Measurements from ENCODE around the gene CIAO1. TPM values are rescaled to one million over a fixed set of nuclear protein-coding genes. Genes with fewer than 3 reads are reported as not detected.
"Not testable (repeated sequence)": the region's sequence is repeated elsewhere in the genome, so short reads cannot be mapped to it uniquely, and the experiment has no call there.

CIAO1 gene
- total RNA-seq, 6 donors from 2014 or later = 69.0 to 169 (median 91.0) TPM

DNA sequence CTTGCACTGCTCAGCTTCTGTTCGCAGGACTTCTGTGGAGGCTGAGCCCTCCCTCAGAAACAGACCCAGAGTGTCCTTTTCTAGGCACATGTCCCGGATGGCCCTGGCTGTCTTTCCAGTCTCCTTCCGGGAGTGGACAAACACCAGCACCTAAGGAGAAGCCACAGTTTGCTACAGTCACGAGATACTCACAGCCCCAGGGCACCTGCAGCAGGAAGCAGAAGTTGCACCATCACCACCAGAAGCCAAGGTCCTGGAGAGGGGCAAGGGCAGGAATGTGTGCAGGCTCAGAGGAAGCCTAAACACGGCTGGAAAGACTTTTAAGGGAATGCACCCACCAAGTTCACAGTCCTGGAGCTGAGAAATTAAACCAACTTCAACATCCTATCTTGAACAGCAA, 25.7 kb downstream of the CIAO1 start:
- no peak overlapping the region for H3K4me3 ChIP-seq
- H3K27me3 ChIP-seq = no peaks in the 10 kb centered on the region
- ATAC-seq (ENCODE audit: low FRiP score in 2 of 2) (no peak), DNase-seq (no peak)
- WGBS, 2 donors = 76 to 91% methylated on average over 5 of the region's 5 CpGs
- no peak overlapping the region for H3K27ac ChIP-seq
- H3K4me1 ChIP-seq = no peaks in the 10 kb centered on the region
- H3K9me3 ChIP-seq = no peaks in the 10 kb centered on the region
- no peak for TF ChIP-seq CTCF (IDR thresholded peaks at IDR 0.05)
- TF ChIP-seq EP300 (IDR thresholded peaks at IDR 0.05) = no peak
- no peak for TF ChIP-seq POLR2AphosphoS5 (IDR thresholded peaks at IDR 0.05)
- no peak for TF ChIP-seq POLR2A (IDR thresholded peaks at IDR 0.05)
- peaks cover 74 to 100% (median 100%) of the 10 kb centered on the region in 4 donors for H3K36me3 ChIP-seq

GRCh38 chr2:96294271-96294670, 28.2 kb downstream of the CIAO1 start:
- H3K27ac ChIP-seq; ATAC-seq (ENCODE audit: low FRiP score in 2 of 2): not testable (repeated sequence)
- 89 to 90% methylated on average over 8 of the region's 8 CpGs for WGBS, 2 donors

GRCh38 chr2:96296925-96297324, 30.9 kb downstream of the CIAO1 start:
- Histone ChIP-seq H3K36me3 (peaks cover 65 to 100% (median 99%) of the 10 kb centered on the region in 4 donors), H3K27ac (no peak overlapping the region), H3K27me3 (no peaks in the 10 kb centered on the region), H3K4me3 (no peak overlapping the region), H3K4me1 (no peaks in the 10 kb centered on the region), H3K9me3 (no peaks in the 10 kb centered on the region)
- ATAC-seq (ENCODE audit: low FRiP score in 2 of 2) (no peak), DNase-seq (no peak)
- TF ChIP-seq CTCF (IDR thresholded peaks at IDR 0.05) (no peak), EP300 (IDR thresholded peaks at IDR 0.05) (no peak), POLR2A (IDR thresholded peaks at IDR 0.05) (no peak), POLR2AphosphoS5 (IDR thresholded peaks at IDR 0.05) (no peak)
- WGBS, 2 donors = 89 to 92% methylated on average over 5 of the region's 5 CpGs

More at GRCh38 chr2:96294271-96294670, 28.2 kb downstream of the CIAO1 start:
- not testable (repeated sequence) for H3K4me3 ChIP-seq, H3K9me3 ChIP-seq, DNase-seq, H3K4me1 ChIP-seq, H3K27me3 ChIP-seq
- H3K36me3 ChIP-seq = peaks cover 72 to 100% (median 100%) of the 10 kb centered on the region in 4 donors

DNA sequence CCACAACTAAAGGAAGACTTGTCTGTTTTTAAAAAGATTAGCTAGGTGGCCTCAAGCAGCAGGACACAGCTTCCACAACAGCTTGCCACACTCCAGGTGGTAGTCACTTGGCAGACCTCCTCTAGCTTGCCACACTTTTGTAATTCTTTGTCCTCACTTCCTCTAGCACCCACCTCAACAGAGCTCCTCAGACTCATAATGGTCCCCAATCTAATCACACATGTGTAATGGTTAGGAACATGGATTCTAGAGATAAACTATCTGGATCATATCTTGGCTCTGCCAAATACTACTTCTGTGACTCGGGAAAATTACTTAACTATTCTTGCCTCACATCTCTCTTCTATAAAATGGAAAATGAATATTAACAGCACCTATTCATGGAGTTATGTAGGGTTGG, 35.8 kb downstream of the CIAO1 start:
- no peak for ATAC-seq (ENCODE audit: low FRiP score in 2 of 2)
- no peak for DNase-seq
- Histone ChIP-seq H3K27me3 (no peaks in the 10 kb centered on the region), H3K27ac (no peak overlapping the region), H3K4me3 (no peak overlapping the region), H3K9me3 (no peaks in the 10 kb centered on the region), H3K36me3 (peaks cover 56 to 76% (median 67%) of the 10 kb centered on the region in 4 donors), H3K4me1 (peaks cover 12 to 22% (median 14%) of the 10 kb centered on the region in 4 donors)
- 70 to 80% methylated on average over 1 of the region's 1 CpG for WGBS, 2 donors
- no peak for TF ChIP-seq POLR2A (IDR thresholded peaks at IDR 0.05)
- TF ChIP-seq CTCF (IDR thresholded peaks at IDR 0.05) = no peak
- TF ChIP-seq EP300 (IDR thresholded peaks at IDR 0.05) = no peak
- no peak for TF ChIP-seq POLR2AphosphoS5 (IDR thresholded peaks at IDR 0.05)

- peak overlapping the region; percentile 80 to 90 (median 86) for H3K27ac ChIP-seq
- no peaks in the 10 kb centered on the region for H3K9me3 ChIP-seq
- ATAC-seq (ENCODE audit: low FRiP score in 2 of 2) (no peak), DNase-seq (no peak)
- WGBS, 2 donors = 68 to 81% methylated on average over 11 of the region's 11 CpGs
- TF ChIP-seq POLR2AphosphoS5 (IDR thresholded peaks at IDR 0.05) (no peak), CTCF (IDR thresholded peaks at IDR 0.05) (no peak), EP300 (IDR thresholded peaks at IDR 0.05) (no peak), POLR2A (IDR thresholded peaks at IDR 0.05) (no peak)
- peaks cover 32 to 49% (median 40%) of the 10 kb centered on the region in 4 donors for H3K36me3 ChIP-seq
- H3K4me1 ChIP-seq = peaks cover 12 to 22% (median 14%) of the 10 kb centered on the region in 4 donors
- peak overlapping the region; percentile 69 to 90 (median 79) for H3K4me3 ChIP-seq
- H3K27me3 ChIP-seq = no peaks in the 10 kb centered on the region
Observed at GRCh38 chr2:96304606-96305005, 38.6 kb downstream of the CIAO1 start.

All from upper lobe of left lung (tissue), 6 donors.